Cardiac fibroblast (primary cell): ENCODE results near the gene EPHB1.

Experiments
- DNase-seq, 2 donors: peaks; one replicate each; pipeline versions ENCODE4 v3.0.0 to v3.0.0-alpha.2; 2010; ENCODE audit warnings: low read depth in 2 of 2
- H3K4me3 ChIP-seq, 2 donors: replicated peaks in 1 of 2; 1 replicate in 1 of 2; 2 replicates in 1 of 2; pipeline ENCODE4 v1.5.1; 2011; ENCODE audit warnings: low read depth in 2 of 2, low read length in 2 of 2, mild to moderate bottlenecking in 2 of 2, moderate library complexity in 1 of 2
- CTCF ChIP-seq: IDR thresholded peaks from one replicate; pipeline ENCODE4 v1.5.1; 2011; ENCODE audit warnings: low read depth, mild to moderate bottlenecking, low read length, inconsistent platforms

EPHB1 gene

GRCh38 chr3:134952371-134952770 lies 157.3 kb downstream of the EPHB1 start:
- H3K4me3 ChIP-seq, result no peak overlapping the region
- no peak for TF ChIP-seq CTCF
- DNase-seq, result no peak

GRCh38 chr3:134955874-134956273 lies 160.8 kb downstream of the EPHB1 start:
- TF ChIP-seq CTCF, result no peak
- DNase-seq, result no peak
- H3K4me3 ChIP-seq, result no peak overlapping the region

GRCh38 chr3:134956395-134956794 lies 161.3 kb downstream of the EPHB1 start:
- no peak for TF ChIP-seq CTCF
- no peak overlapping the region for H3K4me3 ChIP-seq
- DNase-seq, result no peak

GRCh38 chr3:134956844-134957243 lies 161.8 kb downstream of the EPHB1 start:
- DNase-seq, result no peak
- no peak overlapping the region for H3K4me3 ChIP-seq
- no peak for TF ChIP-seq CTCF

GRCh38 chr3:134959516-134959915 lies 164.5 kb downstream of the EPHB1 start:
- no peak for DNase-seq
- no peak for TF ChIP-seq CTCF
- no peak overlapping the region for H3K4me3 ChIP-seq

GRCh38 chr3:134964226-134964625 lies 169.2 kb downstream of the EPHB1 start:
- no peak for TF ChIP-seq CTCF
- no peak overlapping the region for H3K4me3 ChIP-seq
- no peak for DNase-seq

GRCh38 chr3:134965865-134966481 lies 170.9 kb downstream of the EPHB1 start:
- no peak overlapping the region for H3K4me3 ChIP-seq
- TF ChIP-seq CTCF, result no peak

More at GRCh38 chr3:134965865-134966481, 170.9 kb downstream of the EPHB1 start:
- DNase-seq, result no peak
